Measurements from ENCODE around the gene MCCD1.

GRCh38 chr6:31497531-31498476, 31.0 kb upstream of the MCCD1 start, which contains the start of gene MICB:
- TF ChIP-seq POLR2AphosphoS2 (conservative IDR thresholded peaks at IDR 0.05; ENCODE audit: low read length) (no peak), RAD21 (conservative IDR thresholded peaks at IDR 0.05 in 1 of 2, IDR thresholded peaks at IDR 0.05 in 1 of 2) (no peak), CEBPB (IDR thresholded peaks at IDR 0.05) (no peak), HEYL (CRISPR knock-in tag; IDR thresholded peaks at IDR 0.05) (no peak)

Measured in A549 (cell line).